Hepatocyte (in vitro differentiated cells): ENCODE results near the gene TBCD. TPM values are rescaled to one million over a fixed set of nuclear protein-coding genes. Genes with fewer than 3 reads are reported as not detected.

Experiments used
- DNase-seq: peaks from one replicate; pipeline ENCODE4 v3.0.0-alpha.2; 2016; ENCODE audit warnings: low spot score
- H2AFZ ChIP-seq: fragments of 200-600 bp; sonication (generic); 2 replicates; pipeline ENCODE4 v1.6.0; 2016; ENCODE audit warnings: antibody characterized with exemption, mild to moderate bottlenecking
- H3K27ac ChIP-seq: fragments of 200-600 bp; sonication (generic); 2 replicates; pipeline ENCODE4 v1.5.1; 2016; ENCODE audit warnings: mild to moderate bottlenecking
- H3K27me3 ChIP-seq: fragments of 200-600 bp; sonication (generic); 2 replicates; pipeline ENCODE4 v1.6.1; 2016
- H3K36me3 ChIP-seq: fragments of 200-600 bp; sonication (generic); replicated peaks from 2 replicates; pipeline ENCODE4 v1.5.1; 2016; ENCODE audit warnings: low read depth; ENCODE audit not compliant: insufficient read depth
- H3K4me1 ChIP-seq: fragments of 200-600 bp; sonication (generic); 2 replicates; pipeline ENCODE4 v1.5.1; 2016; ENCODE audit warnings: mild to moderate bottlenecking, moderate library complexity; ENCODE audit not compliant: insufficient read depth
- H3K4me2 ChIP-seq: fragments of 200-600 bp; sonication (generic); 2 replicates; pipeline ENCODE4 v1.6.0; 2016
- H3K4me3 ChIP-seq: fragments of 200-600 bp; sonication (generic); 2 replicates; pipeline ENCODE4 v1.5.1; 2016; ENCODE audit warnings: mild to moderate bottlenecking
- H3K79me2 ChIP-seq: fragments of 200-600 bp; sonication (generic); 2 replicates; pipeline ENCODE4 v1.6.0; 2017; ENCODE audit warnings: mild to moderate bottlenecking
- H3K9me2 ChIP-seq: fragments of 200-600 bp; sonication (generic); replicated peaks from 2 replicates; pipeline ENCODE4 v1.6.0; 2017; ENCODE audit warnings: mild to moderate bottlenecking; ENCODE audit not compliant: insufficient read depth
- H3K9me3 ChIP-seq: fragments of 200-600 bp; sonication (generic); 2 replicates; pipeline ENCODE4 v1.5.1; 2016; ENCODE audit warnings: low read depth, mild to moderate bottlenecking
- H4K20me1 ChIP-seq: fragments of 200-600 bp; sonication (generic); 2 replicates; pipeline ENCODE4 v1.6.0; 2016; ENCODE audit warnings: mild to moderate bottlenecking; ENCODE audit not compliant: insufficient read depth, poor library complexity, severe bottlenecking
- EZH2 ChIP-seq: fragments of 200-600 bp; sonication (generic); IDR thresholded peaks from 2 replicates; pipeline ENCODE4 v1.6.1; 2016; ENCODE audit warnings: antibody characterized with exemption, mild to moderate bottlenecking, borderline replicate concordance
- EZH2phosphoT487 ChIP-seq: fragments of 200-600 bp; sonication (generic); IDR thresholded peaks from one replicate; pipeline ENCODE4 v1.6.1; 2018; ENCODE audit warnings: antibody characterized with exemption, mild to moderate bottlenecking, low read depth, moderate library complexity; ENCODE audit not compliant: unreplicated experiment, severe bottlenecking
- WGBS: methylation state at CpG from one replicate; pipeline ENCODE4 v1.1.6; 2016; ENCODE audit warnings: low lambda C conversion rate; ENCODE audit errors: missing lambda C conversion rate; 5-methylcytosine and 5-hydroxymethylcytosine counted together
- polyA plus RNA-seq: library from polyadenylated mRNA; unstranded; fragments of >200 nt; fragmentation: Nextera tagmentation; extraction: Ambion mirVana; gene quantifications from 2 replicates; pipeline ENCODE4 v1.2.1, GENCODE V29; 2016
- total RNA-seq: library from RNA; depleted of rRNA; stranded (reverse); fragments of >200 nt; gene quantifications from 2 replicates; pipeline ENCODE4 v1.2.3, GENCODE V29; 2014
- TF ChIP-seq, protein P1 (sequence below): fragments of 200-600 bp; sonication (generic); IDR thresholded peaks from 2 replicates; pipeline ENCODE4 v1.5.1; 2016; ENCODE audit warnings: antibody characterized with exemption, mild to moderate bottlenecking; ENCODE audit not compliant: poor library complexity

The TBCD gene
- total and polyA plus RNA-seq, 2 experiments from 2014 or later, result 24.5 to 41.5 TPM

DNA sequence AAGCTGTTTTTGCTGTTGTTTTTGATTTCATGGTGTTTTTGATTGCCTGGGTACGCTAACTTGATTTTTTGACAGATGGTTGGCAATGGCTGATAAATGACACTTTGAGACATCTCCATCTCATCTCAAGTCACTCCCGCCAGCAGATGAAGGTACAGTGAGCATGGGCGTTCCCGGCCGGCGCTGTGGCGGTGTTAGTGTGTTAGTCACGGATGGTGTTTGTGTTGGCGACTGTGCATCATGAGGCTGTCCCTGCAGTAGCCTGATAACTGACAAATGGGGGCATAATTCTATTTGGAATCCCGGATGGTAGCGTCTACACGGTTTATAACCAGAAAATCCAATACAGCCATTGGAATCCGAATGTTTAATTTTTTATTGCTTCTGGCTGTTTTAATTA lies 169.6 kb downstream of the TBCD start:
- Histone ChIP-seq H3K4me2 (no peak overlapping the region), H2AFZ (no peak overlapping the region), H3K36me3 (no peaks in the 10 kb centered on the region), H3K9me3 (no peaks in the 10 kb centered on the region), H4K20me1 (no peaks in the 10 kb centered on the region), H3K79me2 (no peaks in the 10 kb centered on the region), H3K4me1 (no peaks in the 10 kb centered on the region), H3K4me3 (no peak overlapping the region), H3K27ac (no peak overlapping the region), H3K9me2 (no peaks in the 10 kb centered on the region), H3K27me3 (no peaks in the 10 kb centered on the region)
- no peak for DNase-seq
- WGBS, result 96% methylated on average over 13 of the region's 13 CpGs
- TF ChIP-seq, protein P1, sequence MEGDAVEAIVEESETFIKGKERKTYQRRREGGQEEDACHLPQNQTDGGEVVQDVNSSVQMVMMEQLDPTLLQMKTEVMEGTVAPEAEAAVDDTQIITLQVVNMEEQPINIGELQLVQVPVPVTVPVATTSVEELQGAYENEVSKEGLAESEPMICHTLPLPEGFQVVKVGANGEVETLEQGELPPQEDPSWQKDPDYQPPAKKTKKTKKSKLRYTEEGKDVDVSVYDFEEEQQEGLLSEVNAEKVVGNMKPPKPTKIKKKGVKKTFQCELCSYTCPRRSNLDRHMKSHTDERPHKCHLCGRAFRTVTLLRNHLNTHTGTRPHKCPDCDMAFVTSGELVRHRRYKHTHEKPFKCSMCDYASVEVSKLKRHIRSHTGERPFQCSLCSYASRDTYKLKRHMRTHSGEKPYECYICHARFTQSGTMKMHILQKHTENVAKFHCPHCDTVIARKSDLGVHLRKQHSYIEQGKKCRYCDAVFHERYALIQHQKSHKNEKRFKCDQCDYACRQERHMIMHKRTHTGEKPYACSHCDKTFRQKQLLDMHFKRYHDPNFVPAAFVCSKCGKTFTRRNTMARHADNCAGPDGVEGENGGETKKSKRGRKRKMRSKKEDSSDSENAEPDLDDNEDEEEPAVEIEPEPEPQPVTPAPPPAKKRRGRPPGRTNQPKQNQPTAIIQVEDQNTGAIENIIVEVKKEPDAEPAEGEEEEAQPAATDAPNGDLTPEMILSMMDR, result no peak
- TF ChIP-seq EZH2phosphoT487, result no peak
- TF ChIP-seq EZH2, result no peak

- no peaks in the 10 kb centered on the region for H3K27me3 ChIP-seq
- no peak for TF ChIP-seq EZH2phosphoT487
- TF ChIP-seq, protein P1, result no peak
- TF ChIP-seq EZH2, result no peak
- 98% methylated on average over 19 of the region's 19 CpGs for WGBS
- H3K79me2 ChIP-seq, result no peaks in the 10 kb centered on the region
- H3K4me1 ChIP-seq, result no peaks in the 10 kb centered on the region
- no peaks in the 10 kb centered on the region for H4K20me1 ChIP-seq
- no peaks in the 10 kb centered on the region for H3K9me2 ChIP-seq
- H3K9me3 ChIP-seq, result no peaks in the 10 kb centered on the region
- no peak overlapping the region for H3K27ac ChIP-seq
- H3K4me3 ChIP-seq, result no peak overlapping the region
- H3K36me3 ChIP-seq, result no peaks in the 10 kb centered on the region
- H2AFZ ChIP-seq, result no peak overlapping the region
- DNase-seq, result no peak
- H3K4me2 ChIP-seq, result no peak overlapping the region
Measured at GRCh38 chr17:82922646-82923045, 170.8 kb downstream of the TBCD start.

DNA sequence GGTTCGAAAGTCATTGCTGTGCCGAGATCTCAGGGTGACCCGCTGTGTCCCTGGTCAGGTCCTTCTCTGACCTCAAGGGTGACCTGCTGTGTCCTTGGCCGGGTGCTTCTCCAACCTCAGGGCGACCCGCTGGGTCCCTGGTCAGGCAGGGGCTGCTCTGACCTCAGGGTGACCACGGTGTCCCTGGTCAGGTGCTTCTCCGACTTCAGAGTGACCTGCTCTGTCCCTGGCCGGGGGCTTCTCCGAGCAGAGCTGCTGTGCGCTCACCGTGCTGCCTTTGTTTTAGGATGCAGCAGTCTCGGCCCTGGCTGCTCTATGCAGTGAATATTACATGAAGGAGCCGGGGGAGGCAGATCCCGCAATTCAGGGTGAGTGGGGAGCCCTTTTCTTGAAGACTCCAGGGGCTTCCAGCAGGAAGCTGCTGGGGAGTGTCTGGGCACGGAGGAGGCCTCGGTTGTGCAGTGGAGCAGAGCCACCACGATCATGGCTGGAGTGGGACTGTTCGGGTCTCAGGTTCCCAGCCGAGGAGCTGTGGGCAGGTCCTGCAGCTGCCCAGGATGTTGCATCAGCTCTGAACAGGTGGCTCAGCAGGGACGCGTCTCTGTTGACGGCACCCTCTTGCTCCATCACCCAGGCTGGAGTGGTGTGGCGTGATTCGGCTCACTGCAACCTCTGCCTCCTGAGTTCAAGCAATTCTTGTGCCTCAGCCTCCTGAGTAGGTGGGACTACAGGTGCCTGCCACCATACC lies 171.7 kb downstream of the TBCD start:
- no peaks in the 10 kb centered on the region for H4K20me1 ChIP-seq
- H3K9me3 ChIP-seq, result no peaks in the 10 kb centered on the region
- H3K27me3 ChIP-seq, result no peaks in the 10 kb centered on the region
- WGBS, result 96% methylated on average over 25 of the region's 25 CpGs
- no peak overlapping the region for H3K4me2 ChIP-seq
- no peaks in the 10 kb centered on the region for H3K79me2 ChIP-seq
- no peaks in the 10 kb centered on the region for H3K4me1 ChIP-seq
- no peak overlapping the region for H3K4me3 ChIP-seq
- no peak overlapping the region for H3K27ac ChIP-seq
- no peak for TF ChIP-seq EZH2phosphoT487
- TF ChIP-seq, protein P1, result no peak
- no peak for TF ChIP-seq EZH2
- no peak overlapping the region for H2AFZ ChIP-seq
- no peaks in the 10 kb centered on the region for H3K36me3 ChIP-seq
- DNase-seq, result no peak
- no peaks in the 10 kb centered on the region for H3K9me2 ChIP-seq
